Lower leg skin (tissue), 3 donors: ENCODE measurements around the gene EMD.
A peak's percentile ranks its signal among the peaks of the same experiment; 100 is the strongest.

Experiments
- POLR2A ChIP-seq, 2 donors: fragments of 450-650 bp; IDR thresholded peaks; one replicate each; pipeline ENCODE4 v1.6.1; 2016 to 2017; ENCODE audit warnings: antibody characterized with exemption in 2 of 2, mild to moderate bottlenecking in 1 of 2, moderate library complexity in 1 of 2
- TF ChIP-seq, protein P1 (sequence below), 3 donors: fragments of 450-650 bp; IDR thresholded peaks; one replicate each; pipeline ENCODE4 v1.5.1; 2016; ENCODE audit warnings: antibody characterized with exemption in 3 of 3, mild to moderate bottlenecking in 3 of 3, moderate library complexity in 2 of 3

DNA sequence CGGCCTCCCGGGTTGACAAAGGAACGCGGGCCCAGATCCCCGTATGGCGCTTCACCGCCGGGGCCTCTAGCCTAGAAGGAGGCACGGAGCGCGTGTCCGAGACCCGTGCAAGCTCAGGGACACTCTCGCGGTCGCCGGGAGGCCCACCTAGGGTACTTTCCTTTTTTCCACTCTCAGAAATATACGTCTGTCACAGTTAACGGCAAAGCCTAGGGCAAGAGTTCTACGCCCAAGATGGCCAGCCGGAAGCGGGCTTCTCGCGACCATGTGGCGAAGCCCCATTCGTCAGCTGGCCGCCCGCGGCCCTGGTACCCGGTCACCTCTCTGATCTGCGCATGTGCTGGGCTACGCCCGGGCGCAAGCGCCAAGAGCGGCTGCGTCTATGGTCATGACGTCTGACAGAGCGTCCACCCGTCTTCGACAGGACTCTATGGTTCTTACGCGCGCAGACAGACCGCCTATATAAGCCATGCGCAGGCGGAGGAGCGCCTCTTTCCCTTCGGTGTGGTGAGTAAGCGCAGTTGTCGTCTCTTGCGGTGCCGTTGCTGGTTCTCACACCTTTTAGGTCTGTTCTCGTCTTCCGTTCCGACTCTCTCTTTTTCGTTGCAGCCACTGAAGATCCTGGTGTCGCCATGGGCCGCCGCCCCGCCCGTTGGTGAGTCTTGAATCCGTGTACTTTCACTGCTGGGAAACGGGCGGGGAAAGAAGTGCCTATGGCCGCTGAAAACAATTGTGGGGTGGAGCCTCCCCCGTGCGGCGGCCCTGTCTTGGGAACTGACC, 19.0 kb downstream of the EMD start, which contains the start of gene RPL10:
- TF ChIP-seq, protein P1, sequence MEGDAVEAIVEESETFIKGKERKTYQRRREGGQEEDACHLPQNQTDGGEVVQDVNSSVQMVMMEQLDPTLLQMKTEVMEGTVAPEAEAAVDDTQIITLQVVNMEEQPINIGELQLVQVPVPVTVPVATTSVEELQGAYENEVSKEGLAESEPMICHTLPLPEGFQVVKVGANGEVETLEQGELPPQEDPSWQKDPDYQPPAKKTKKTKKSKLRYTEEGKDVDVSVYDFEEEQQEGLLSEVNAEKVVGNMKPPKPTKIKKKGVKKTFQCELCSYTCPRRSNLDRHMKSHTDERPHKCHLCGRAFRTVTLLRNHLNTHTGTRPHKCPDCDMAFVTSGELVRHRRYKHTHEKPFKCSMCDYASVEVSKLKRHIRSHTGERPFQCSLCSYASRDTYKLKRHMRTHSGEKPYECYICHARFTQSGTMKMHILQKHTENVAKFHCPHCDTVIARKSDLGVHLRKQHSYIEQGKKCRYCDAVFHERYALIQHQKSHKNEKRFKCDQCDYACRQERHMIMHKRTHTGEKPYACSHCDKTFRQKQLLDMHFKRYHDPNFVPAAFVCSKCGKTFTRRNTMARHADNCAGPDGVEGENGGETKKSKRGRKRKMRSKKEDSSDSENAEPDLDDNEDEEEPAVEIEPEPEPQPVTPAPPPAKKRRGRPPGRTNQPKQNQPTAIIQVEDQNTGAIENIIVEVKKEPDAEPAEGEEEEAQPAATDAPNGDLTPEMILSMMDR (IDR thresholded peaks at IDR 0.05) = no peak
- peak in 1 of 2 donors; percentile 88 for TF ChIP-seq POLR2A (IDR thresholded peaks at IDR 0.05)
